ENCODE data around the gene ACTN1.
A peak's percentile ranks its signal among the peaks of the same experiment; 100 is the strongest.

ACTN1 gene

GRCh38 chr14:68987653-68988036 is 8.5 kb upstream of the ACTN1 start:
- ATAC-seq (ENCODE audit: low read depth), result 0 out of 3 replicates have a peak, but pooled peaks have one; percentile 27

GRCh38 chr14:68986926-68987652 is 8.0 kb upstream of the ACTN1 start:
- no peaks in the 10 kb centered on the region for H3K27me3 ChIP-seq (ENCODE audit: insufficient read depth, poor library complexity, severe bottlenecking)
- H3K9me3 ChIP-seq (ENCODE audit: severe bottlenecking), result no peaks in the 10 kb centered on the region
- no peak overlapping the region for H3K4me3 ChIP-seq (ENCODE audit: severe bottlenecking)
- DNase-seq (ENCODE audit: low spot score) (no peak), ATAC-seq (ENCODE audit: low read depth) (peak; percentile 50; the same call in 1 of the 3 replicates)
- TF ChIP-seq CTCF (IDR thresholded peaks at IDR 0.05; ENCODE audit: poor library complexity, severe bottlenecking), result no peak
- H3K4me1 ChIP-seq (ENCODE audit: insufficient read depth, poor library complexity, severe bottlenecking), result peaks cover 7% of the 10 kb centered on the region
- H3K27ac ChIP-seq (ENCODE audit: poor library complexity, severe bottlenecking), result no peak overlapping the region
- no peaks in the 10 kb centered on the region for H3K36me3 ChIP-seq (ENCODE audit: low read depth)

More at GRCh38 chr14:68987653-68988036, 8.5 kb upstream of the ACTN1 start:
- no peak for DNase-seq (ENCODE audit: low spot score)
- Histone ChIP-seq H3K36me3 (ENCODE audit: low read depth) (no peaks in the 10 kb centered on the region), H3K9me3 (ENCODE audit: severe bottlenecking) (no peaks in the 10 kb centered on the region), H3K4me1 (ENCODE audit: insufficient read depth, poor library complexity, severe bottlenecking) (peaks cover 7% of the 10 kb centered on the region), H3K27me3 (ENCODE audit: insufficient read depth, poor library complexity, severe bottlenecking) (no peaks in the 10 kb centered on the region), H3K27ac (ENCODE audit: poor library complexity, severe bottlenecking) (no peak overlapping the region), H3K4me3 (ENCODE audit: severe bottlenecking) (no peak overlapping the region)
- TF ChIP-seq CTCF (IDR thresholded peaks at IDR 0.05; ENCODE audit: poor library complexity, severe bottlenecking), result no peak

GRCh38 chr14:68986225-68986624 is 7.1 kb upstream of the ACTN1 start:
- Histone ChIP-seq H3K27ac (ENCODE audit: poor library complexity, severe bottlenecking) (no peak overlapping the region), H3K9me3 (ENCODE audit: severe bottlenecking) (no peaks in the 10 kb centered on the region), H3K4me3 (ENCODE audit: severe bottlenecking) (no peak overlapping the region), H3K27me3 (ENCODE audit: insufficient read depth, poor library complexity, severe bottlenecking) (no peaks in the 10 kb centered on the region), H3K4me1 (ENCODE audit: insufficient read depth, poor library complexity, severe bottlenecking) (peaks cover 15% of the 10 kb centered on the region), H3K36me3 (ENCODE audit: low read depth) (no peaks in the 10 kb centered on the region)
- DNase-seq (ENCODE audit: low spot score) (no peak), ATAC-seq (ENCODE audit: low read depth) (no peak)
- TF ChIP-seq CTCF (IDR thresholded peaks at IDR 0.05; ENCODE audit: poor library complexity, severe bottlenecking), result no peak

GRCh38 chr14:68984686-68985085 is 5.6 kb upstream of the ACTN1 start:
- Histone ChIP-seq H3K4me3 (ENCODE audit: severe bottlenecking) (no peak overlapping the region), H3K27ac (ENCODE audit: poor library complexity, severe bottlenecking) (no peak overlapping the region), H3K27me3 (ENCODE audit: insufficient read depth, poor library complexity, severe bottlenecking) (no peaks in the 10 kb centered on the region), H3K36me3 (ENCODE audit: low read depth) (no peaks in the 10 kb centered on the region), H3K9me3 (ENCODE audit: severe bottlenecking) (no peaks in the 10 kb centered on the region), H3K4me1 (ENCODE audit: insufficient read depth, poor library complexity, severe bottlenecking) (peaks cover 25% of the 10 kb centered on the region)
- ATAC-seq (ENCODE audit: low read depth), result no peak
- DNase-seq (ENCODE audit: low spot score), result no peak
- no peak for TF ChIP-seq CTCF (IDR thresholded peaks at IDR 0.05; ENCODE audit: poor library complexity, severe bottlenecking)

- DNase-seq (ENCODE audit: low spot score), result no peak
- no peak overlapping the region for H3K27ac ChIP-seq (ENCODE audit: poor library complexity, severe bottlenecking)
- H3K27me3 ChIP-seq (ENCODE audit: insufficient read depth, poor library complexity, severe bottlenecking), result no peaks in the 10 kb centered on the region
- no peaks in the 10 kb centered on the region for H3K9me3 ChIP-seq (ENCODE audit: severe bottlenecking)
- no peak for TF ChIP-seq CTCF (IDR thresholded peaks at IDR 0.05; ENCODE audit: poor library complexity, severe bottlenecking)
- H3K4me3 ChIP-seq (ENCODE audit: severe bottlenecking), result no peak overlapping the region
- H3K4me1 ChIP-seq (ENCODE audit: insufficient read depth, poor library complexity, severe bottlenecking), result peaks cover 21% of the 10 kb centered on the region
- peaks cover 4% of the 10 kb centered on the region for H3K36me3 ChIP-seq (ENCODE audit: low read depth)
- ATAC-seq (ENCODE audit: low read depth), result no peak
Observed at GRCh38 chr14:68983191-68983590, 4.1 kb upstream of the ACTN1 start.
